Measurements from ENCODE around the gene PTGER2. TPM values are rescaled to one million over a fixed set of nuclear protein-coding genes. Genes with fewer than 3 reads are reported as not detected.

The PTGER2 gene
- total RNA-seq, 1 donor from 2014 or later: 0.09 TPM

DNA sequence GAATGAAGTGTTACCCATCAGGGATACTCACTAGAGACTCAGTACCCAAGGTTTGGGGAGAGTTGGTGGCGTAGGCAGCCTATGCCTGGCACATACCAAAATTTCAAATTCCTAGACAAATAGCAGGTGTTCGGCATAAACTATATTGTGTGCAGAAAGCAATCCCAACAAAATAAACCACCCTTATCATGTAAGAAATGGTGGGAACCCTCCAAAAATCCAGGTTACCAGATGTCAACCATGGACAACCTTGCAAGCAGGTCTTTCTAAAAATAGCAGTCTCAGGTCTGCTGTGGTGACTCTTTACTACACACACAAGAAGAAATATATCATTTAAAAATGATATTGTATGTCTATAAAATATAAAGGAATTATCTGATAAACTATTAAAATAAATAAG, 17.7 kb upstream of the PTGER2 start:
- CTCF ChIA-PET: interaction anchor here (0.7 kb wide), 1 partner anchor 1068 kb away, joined by 4 read pairs; no protein-coding TSS in a partner anchor
- POLR2A ChIA-PET: no interaction called here
- Mint-ChIP-seq H3K36me3 (ENCODE audit: low read depth) (no peaks in the 10 kb centered on the region), H3K4me1 (no peaks in the 10 kb centered on the region), H3K27ac (no peak overlapping the region), H3K4me3 (no peak overlapping the region), H3K27me3 (peaks cover 4% of the 10 kb centered on the region), H3K9me3 (no peaks in the 10 kb centered on the region)
- intact Hi-C loops (cut with micrococcal nuclease): no loop called here
- TF ChIP-seq, protein P1, sequence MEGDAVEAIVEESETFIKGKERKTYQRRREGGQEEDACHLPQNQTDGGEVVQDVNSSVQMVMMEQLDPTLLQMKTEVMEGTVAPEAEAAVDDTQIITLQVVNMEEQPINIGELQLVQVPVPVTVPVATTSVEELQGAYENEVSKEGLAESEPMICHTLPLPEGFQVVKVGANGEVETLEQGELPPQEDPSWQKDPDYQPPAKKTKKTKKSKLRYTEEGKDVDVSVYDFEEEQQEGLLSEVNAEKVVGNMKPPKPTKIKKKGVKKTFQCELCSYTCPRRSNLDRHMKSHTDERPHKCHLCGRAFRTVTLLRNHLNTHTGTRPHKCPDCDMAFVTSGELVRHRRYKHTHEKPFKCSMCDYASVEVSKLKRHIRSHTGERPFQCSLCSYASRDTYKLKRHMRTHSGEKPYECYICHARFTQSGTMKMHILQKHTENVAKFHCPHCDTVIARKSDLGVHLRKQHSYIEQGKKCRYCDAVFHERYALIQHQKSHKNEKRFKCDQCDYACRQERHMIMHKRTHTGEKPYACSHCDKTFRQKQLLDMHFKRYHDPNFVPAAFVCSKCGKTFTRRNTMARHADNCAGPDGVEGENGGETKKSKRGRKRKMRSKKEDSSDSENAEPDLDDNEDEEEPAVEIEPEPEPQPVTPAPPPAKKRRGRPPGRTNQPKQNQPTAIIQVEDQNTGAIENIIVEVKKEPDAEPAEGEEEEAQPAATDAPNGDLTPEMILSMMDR (IDR thresholded peaks at IDR 0.05): no peak
- DNase-seq (no peak), ATAC-seq (ENCODE audit: low read depth) (no peak)

DNA sequence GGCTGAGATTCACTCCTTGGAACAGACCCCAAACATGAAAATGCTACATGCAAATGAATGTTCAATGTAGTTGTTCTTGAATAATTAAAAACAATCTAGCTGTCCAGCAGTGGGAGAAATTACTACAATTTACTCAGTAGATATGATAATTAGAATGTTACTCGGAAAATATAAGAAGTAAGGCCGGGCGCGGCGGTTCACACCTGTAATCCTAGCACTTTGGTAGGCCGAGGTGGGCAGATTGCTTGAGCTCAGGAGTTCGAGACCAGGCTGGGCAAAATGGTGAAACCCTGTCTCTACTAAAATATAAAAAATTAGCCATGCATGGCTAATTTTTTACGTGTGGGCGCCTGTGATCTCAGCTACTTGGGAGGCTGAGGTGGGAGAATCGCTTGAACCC, 15.3 kb upstream of the PTGER2 start:
- POLR2A ChIA-PET: no interaction called here
- peaks cover 12% of the 10 kb centered on the region for H3K27me3 Mint-ChIP-seq
- ATAC-seq (ENCODE audit: low read depth) (no peak), DNase-seq (no peak)
- H3K4me3 Mint-ChIP-seq: no peak overlapping the region
- intact Hi-C loops (cut with micrococcal nuclease): loop anchor here (1.0 to 2.0 kb wide), 4 partner anchors 175 to 1008 kb away; partner anchors contain the start of genes GPR137C and TXNDC16
- no peaks in the 10 kb centered on the region for H3K4me1 Mint-ChIP-seq
- CTCF ChIA-PET: interaction anchor here (0.9 to 1.5 kb wide), 3 partner anchors 10 to 171 kb away, joined by 3 read pairs; no protein-coding TSS in a partner anchor
- H3K27ac Mint-ChIP-seq: no peak overlapping the region
- no peaks in the 10 kb centered on the region for H3K36me3 Mint-ChIP-seq (ENCODE audit: low read depth)
- no peaks in the 10 kb centered on the region for H3K9me3 Mint-ChIP-seq
- TF ChIP-seq, protein P1 (IDR thresholded peaks at IDR 0.05): no peak

DNA sequence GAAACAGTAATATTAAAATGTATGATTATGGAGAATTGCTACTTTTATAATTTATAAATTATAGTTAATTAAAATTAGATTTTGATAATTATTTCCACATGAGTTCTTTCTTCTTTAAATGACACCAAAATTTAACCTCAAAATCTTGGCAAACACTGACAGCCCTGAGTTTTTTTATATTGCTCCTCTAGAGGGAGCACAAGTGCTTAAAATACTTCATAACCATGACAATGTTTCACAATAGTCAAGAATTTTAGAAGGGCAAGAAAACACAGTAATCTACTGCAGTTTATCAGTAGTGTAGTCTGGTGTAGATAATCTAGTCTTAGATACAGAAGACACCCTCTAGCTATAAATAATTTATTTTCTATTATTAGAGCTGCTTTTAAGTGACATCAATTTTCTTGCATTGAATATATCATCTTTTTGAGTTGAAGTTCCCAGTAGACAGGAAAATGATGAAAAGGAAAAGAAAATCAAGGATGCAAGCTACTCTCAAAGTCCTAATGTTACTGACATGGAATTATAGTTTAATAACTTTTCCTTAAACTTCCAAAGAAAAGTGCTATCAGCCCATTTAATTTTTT, 14.3 kb upstream of the PTGER2 start:
- TF ChIP-seq, protein P1 (IDR thresholded peaks at IDR 0.05): no peak
- peaks cover 10% of the 10 kb centered on the region for H3K27me3 Mint-ChIP-seq
- intact Hi-C loops (cut with micrococcal nuclease): loop anchor here (1.0 to 2.0 kb wide), 4 partner anchors 174 to 1007 kb away; partner anchors contain the start of genes GPR137C and TXNDC16
- H3K4me3 Mint-ChIP-seq: no peak overlapping the region
- DNase-seq (no peak), ATAC-seq (ENCODE audit: low read depth) (no peak)
- no peaks in the 10 kb centered on the region for H3K4me1 Mint-ChIP-seq
- H3K27ac Mint-ChIP-seq: no peak overlapping the region
- no peaks in the 10 kb centered on the region for H3K36me3 Mint-ChIP-seq (ENCODE audit: low read depth)
- CTCF ChIA-PET: interaction anchor here (1.0 to 2.1 kb wide), 6 partner anchors 11 to 756 kb away, joined by 3 to 10 read pairs (median 4); partner anchors contain the start of genes GPR137C and TXNDC16
- POLR2A ChIA-PET: interaction anchor here (0.7 kb wide), 1 partner anchor 36 kb away, joined by 8 read pairs; no protein-coding TSS in a partner anchor
- H3K9me3 Mint-ChIP-seq: no peaks in the 10 kb centered on the region

DNA sequence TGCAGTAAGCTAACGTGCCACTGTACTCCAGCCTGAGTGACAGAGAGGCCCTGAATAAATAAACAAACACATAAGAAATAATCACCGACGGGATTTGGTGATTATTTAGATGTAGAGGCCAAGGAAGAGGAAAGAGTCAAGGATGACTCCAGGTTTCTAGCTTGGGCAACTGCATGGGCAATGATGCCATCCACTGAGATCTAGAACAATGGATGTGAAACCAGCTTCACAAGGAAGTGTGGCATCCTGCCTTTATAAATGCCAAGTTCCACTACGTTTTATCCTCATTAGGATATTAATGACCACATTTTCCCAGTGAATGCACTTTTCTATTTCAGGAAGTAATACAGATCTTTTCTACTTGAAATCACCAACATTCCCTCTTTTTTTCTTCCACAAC, 10.9 kb upstream of the PTGER2 start:
- H3K36me3 Mint-ChIP-seq (ENCODE audit: low read depth): no peaks in the 10 kb centered on the region
- CTCF ChIA-PET: no interaction called here
- H3K27ac Mint-ChIP-seq: no peak overlapping the region
- TF ChIP-seq, protein P1 (IDR thresholded peaks at IDR 0.05): no peak
- no peaks in the 10 kb centered on the region for H3K4me1 Mint-ChIP-seq
- POLR2A ChIA-PET: no interaction called here
- DNase-seq: no peak
- intact Hi-C loops (cut with micrococcal nuclease): no loop called here
- H3K4me3 Mint-ChIP-seq: no peak overlapping the region
- ATAC-seq (ENCODE audit: low read depth): no peak
- no peaks in the 10 kb centered on the region for H3K9me3 Mint-ChIP-seq
- peaks cover 10% of the 10 kb centered on the region for H3K27me3 Mint-ChIP-seq

DNA sequence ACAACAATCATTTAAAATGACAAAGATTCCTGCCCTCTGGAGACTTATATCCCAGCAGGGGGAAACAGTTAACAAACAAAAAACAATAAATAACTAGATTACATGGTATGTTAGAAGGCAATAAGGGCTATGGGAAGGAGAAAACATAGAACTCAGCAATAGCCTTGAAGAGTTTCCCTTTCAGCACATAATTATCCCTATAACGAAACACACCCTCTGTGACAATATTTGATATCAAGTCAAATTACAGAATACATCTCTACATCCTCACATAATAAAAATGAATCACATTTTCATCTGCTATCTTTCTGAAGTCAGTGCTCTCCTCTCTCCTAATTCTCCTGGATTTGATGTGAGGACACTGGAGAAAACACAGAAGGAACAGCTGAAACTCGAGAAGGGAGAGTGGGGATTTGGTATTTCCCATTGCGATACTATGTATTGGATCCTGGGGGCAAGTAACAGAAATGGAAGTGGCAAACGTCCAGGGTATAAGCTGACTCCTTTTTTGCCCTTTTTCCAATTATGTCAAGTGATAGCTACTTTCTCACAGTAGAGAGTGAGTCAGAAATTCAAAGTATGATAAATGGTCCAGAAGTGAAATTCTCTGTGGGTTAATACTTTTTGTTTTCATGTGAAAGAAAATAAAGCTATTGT, 9.7 kb upstream of the PTGER2 start:
- ChIA-PET CTCF (interaction anchor here (0.8 kb wide), 1 partner anchor 308 kb away, joined by 3 read pairs; no protein-coding TSS in a partner anchor), POLR2A (interaction anchor here (0.6 kb wide), 1 partner anchor 108 kb away, joined by 4 read pairs; no protein-coding TSS in a partner anchor)
- Mint-ChIP-seq H3K27ac (no peak overlapping the region), H3K36me3 (ENCODE audit: low read depth) (no peaks in the 10 kb centered on the region), H3K4me1 (no peaks in the 10 kb centered on the region), H3K9me3 (no peaks in the 10 kb centered on the region), H3K27me3 (peaks cover 10% of the 10 kb centered on the region), H3K4me3 (no peak overlapping the region)
- intact Hi-C loops (cut with micrococcal nuclease): no loop called here
- DNase-seq (no peak), ATAC-seq (ENCODE audit: low read depth) (no peak)
- TF ChIP-seq, protein P1 (IDR thresholded peaks at IDR 0.05): no peak

All from activated B cell treated with CpG ODN at 0.5 μM for 24 hours (primary cell).